Inflammatory macrophage treated with lipopolysaccharide for 1 hour (primary cell): ENCODE measurements around the gene TPSAB1.
"Not testable (repeated sequence)": the region's sequence is repeated elsewhere in the genome, so short reads cannot be mapped to it uniquely, and the experiment has no call there.

Experiments
- DNase-seq, 2 donors: peaks; one replicate each; pipeline ENCODE4 v3.0.0-alpha.2; 2020 to 2022

TPSAB1 gene

DNA sequence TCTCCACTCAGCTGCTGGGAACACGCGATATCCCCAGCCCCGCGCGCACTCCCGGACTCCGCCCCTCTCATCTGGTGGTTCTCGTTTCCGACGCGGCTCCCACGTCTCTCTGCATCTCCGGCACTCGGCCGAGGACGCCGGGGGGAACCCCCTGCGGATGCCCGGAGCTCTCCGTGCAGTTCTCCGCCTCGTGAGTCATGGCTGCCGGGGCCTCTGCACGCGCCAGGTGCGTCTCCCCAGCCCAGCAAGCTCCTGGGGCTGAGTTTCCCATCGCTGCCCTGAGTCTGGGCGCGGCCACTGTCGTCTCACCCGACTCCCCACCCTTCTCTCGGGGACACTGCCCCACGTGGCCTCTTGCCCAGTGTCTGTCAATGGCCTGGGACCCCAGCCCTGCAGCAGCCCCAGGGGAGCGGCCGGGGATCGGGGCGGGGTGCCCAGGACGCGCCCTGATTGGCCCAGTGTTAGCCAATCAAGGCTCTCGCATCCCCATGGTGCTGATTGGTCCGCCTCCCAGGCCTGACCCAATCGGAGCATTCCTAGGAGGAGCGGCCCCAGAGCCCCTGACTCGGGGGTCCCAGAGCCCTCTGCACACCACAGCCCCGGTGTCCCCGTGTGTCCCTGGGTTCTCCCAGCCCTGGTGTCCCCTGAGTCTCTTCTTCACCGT, 13.3 kb downstream of the TPSAB1 start:
- DNase-seq = not testable (repeated sequence)

DNA sequence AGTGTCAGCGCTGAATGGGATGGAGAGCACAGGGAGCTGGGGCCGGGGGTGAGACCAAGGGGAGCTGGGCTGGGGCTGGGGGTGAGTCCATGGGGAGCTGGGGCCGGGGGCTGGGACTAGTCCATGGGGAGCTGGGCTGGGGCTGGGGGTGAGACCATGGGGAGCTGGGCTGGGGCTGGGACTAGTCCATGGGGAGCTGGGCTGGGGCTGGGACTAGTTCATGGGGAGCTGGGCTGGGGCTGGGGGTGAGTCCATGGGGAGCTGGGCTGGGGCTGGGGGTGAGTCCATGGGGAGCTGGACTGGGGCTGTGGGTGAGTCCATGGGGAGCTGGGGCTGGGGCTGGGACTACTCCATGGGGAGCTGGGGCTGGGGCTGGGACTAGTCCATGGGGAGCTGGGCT, 14.3 kb downstream of the TPSAB1 start:
- not testable (repeated sequence) for DNase-seq

DNA sequence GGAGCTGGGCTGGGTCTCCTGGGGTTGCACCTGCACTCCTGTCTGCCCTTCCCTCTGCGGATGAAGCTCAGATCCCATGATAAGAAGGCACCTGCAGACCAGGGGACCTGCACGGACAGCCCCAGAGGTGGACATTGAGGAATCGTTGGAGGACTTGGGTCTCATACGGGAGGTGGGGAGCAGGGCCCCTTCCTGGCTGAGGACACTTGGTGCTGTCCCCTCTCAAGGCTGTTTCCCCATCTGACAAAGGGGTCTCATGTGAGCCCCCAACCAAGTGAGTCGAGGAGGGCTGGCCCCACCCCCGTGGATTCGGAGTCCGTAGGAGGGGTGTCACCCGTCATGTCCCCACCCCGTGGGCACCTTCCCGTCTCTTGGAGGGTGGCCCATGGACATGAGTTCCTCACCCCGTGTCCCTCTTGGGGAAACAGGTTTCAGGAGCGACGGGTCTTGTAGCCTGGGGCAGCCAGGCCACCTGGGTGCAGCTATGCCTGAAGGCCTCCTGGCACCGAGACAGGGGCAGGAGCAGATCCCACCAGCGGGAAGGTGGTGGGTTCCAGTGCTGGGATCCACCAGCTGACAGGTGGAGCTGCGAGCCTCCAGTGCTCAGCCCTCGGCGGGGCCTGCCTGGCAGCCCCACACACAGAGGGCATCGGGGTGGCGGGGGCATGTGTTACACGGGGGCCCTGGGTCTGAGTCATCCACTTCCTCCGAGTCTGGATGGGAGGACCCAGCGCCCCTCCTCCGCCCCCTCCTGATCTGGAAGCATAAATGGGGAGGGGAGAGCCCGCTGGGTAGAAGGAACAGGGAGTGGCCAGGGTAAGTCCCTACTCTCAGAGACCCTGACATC, 15.0 kb downstream of the TPSAB1 start, which contains the start of gene TPSD1:
TPSD1 (plus strand) TSS at position 794 of the 847 bp plus-strand sequence. CDS start 212 bp downstream, outside the sequence.
- DNase-seq = not testable (repeated sequence)

DNA sequence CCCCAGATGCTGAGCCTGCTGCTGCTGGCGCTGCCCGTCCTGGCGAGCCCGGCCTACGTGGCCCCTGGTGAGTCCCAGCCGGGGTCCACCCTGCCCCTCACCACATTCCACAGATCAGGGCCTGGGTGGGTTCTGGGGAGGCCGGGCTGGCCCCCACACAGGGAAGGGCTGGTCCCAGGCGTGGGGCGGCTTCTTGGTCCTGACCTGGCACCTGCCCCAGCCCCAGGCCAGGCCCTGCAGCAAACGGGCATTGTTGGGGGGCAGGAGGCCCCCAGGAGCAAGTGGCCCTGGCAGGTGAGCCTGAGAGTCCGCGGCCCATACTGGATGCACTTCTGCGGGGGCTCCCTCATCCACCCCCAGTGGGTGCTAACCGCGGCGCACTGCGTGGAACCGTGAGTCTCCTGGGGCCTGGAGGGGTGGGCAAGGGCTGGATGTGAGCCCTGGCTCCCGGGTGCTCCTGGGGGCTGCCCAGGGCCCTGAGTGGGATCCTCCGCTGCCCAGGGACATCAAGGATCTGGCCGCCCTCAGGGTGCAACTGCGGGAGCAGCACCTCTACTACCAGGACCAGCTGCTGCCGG, 15.9 kb downstream of the TPSAB1 start:
- not testable (repeated sequence) for DNase-seq

DNA sequence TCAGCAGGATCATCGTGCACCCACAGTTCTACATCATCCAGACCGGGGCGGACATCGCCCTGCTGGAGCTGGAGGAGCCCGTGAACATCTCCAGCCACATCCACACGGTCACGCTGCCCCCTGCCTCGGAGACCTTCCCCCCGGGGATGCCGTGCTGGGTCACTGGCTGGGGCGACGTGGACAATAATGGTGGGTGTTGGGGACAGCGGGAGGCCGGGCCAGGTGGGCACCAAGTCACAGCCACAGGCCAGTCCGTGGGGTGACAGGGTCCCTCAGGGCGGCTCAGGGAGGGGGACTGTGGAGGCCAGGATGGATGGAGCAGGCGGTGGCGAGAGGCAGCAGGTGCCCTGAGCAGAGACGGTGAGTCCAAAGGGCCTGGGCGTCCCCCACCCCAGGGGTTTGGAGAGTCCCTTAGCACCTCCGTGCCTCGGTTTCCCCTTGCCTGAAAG, 16.4 kb downstream of the TPSAB1 start:
- no peak for DNase-seq

DNA sequence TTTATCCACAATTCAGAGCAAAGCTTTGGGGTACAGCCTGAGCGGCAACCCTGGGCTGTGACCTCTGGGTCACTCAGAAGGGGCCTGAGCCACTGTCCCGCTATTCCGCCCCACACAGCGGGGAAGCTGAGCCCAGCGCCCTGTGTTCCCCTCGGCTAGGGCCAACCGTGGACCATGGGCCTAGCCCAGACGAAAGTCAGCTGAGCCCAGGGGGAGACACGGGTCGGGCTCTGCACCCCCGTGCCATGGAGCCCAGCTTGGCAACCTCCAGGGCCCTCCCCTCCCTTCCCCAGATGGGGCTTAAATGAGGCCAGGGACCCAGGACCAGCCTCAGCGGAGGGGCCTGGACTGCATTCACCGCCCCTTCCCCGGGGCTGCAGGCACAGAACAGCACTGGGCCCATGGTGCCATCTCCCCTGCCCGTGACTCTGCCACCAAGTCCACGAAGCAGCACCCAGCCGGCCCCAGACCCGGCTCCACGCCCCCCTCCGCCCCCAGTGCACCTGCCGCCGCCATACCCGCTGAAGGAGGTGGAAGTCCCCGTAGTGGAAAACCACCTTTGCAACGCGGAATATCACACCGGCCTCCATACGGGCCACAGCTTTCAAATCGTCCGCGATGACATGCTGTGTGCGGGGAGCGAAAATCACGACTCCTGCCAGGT, 17.2 kb downstream of the TPSAB1 start:
- no peak for DNase-seq

DNA sequence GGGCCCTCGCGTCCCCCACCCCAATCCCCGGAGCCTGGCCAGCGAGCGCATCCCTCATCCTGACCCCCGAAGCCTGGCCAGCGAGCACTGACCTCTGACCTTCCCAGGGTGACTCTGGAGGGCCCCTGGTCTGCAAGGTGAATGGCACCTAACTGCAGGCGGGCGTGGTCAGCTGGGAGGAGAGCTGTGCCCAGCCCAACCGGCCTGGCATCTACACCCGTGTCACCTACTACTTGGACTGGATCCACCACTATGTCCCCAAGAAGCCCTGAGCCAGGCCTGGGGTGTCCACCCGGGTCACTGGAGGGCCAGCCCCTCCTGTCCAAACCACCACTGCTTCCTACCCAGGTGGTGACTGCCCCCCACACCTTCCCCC, 17.7 kb downstream of the TPSAB1 start:
- no peak for DNase-seq

DNA sequence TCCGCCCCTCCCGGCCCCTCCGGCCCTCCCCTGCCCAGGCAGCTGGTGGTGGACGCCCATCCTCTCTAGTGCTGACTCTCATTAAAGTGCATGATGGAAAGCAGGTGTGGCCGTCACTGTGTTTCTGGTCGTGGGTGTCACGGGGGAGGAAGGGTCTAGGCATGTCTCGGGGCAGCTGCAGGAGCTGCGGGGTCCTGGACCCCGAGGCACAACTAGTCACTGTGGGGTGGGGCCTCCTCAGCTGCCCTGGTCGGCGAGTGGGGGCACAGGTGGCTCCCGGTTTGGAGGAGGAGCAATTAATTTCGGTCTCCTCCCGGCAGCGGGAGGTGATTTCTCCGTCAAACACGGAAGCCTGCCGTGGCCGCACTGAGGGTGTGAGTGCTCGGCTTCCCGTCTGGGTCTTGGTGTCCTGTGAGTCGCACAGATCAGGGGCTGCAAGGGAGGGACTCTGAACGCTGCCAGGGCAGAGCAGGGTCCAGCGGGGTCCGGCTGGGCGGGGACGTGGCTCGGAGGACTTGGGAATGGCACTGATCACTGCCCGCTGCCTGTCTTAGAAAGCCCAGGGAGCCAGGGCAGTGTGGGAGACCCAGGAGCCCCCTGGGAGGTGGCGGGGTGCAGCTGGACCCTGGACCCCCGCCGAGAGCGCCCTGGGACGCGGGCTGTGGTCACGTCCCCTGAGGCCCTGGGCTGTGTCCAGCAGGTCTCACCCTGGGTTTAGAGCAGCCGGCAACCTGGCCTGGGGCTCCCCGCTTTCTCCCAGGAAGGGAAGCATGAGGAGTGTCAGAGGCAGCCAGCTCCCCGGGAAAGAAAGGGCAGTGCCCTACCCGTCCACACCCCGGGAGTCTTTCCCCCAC, 18.6 kb downstream of the TPSAB1 start:
- no peak for DNase-seq

DNA sequence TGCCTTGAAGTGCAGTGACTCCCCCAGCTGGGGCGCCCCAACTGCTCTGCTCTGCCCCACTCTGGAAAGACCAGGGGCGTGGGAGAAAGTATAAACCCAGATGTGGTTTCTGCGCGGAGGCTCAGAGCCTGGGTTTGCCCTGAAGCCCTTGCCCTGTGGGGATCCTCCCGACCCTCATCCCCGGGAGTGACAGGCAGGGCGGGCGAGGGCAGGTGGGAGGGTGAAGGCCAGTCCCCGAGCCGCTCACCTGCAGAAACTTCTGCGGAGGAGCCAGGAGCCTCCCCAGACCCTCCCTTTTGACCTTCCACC, 19.2 kb downstream of the TPSAB1 start:
- no peak for DNase-seq

DNA sequence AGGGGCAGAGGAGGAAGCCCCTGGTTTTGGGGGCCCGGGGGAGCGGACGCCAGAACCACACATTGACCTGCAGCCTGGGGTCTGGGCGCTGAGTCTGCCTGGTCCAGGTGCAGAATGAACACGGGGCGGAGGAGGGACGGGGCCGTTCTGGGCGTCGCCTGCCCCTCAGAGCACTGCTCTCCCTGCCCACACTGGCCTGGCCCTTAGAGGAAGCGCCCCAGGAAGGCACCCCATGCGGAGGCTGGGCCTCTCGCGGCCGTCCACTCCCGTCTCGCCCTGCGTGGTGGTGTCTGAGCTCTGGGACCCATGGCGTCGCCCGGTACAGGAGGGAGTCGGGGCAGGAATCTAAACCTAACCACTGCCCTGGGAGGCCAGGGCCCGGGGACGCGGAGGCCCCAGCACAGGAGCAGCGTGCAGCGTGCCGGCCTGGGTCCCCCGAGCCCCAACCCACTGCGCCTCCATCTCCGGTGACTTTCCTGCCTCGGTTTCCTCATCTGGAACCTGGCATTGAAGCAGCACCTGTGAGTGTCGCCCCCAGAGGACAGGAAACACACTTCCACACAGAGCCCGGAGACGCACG, 19.7 kb downstream of the TPSAB1 start:
- no peak for DNase-seq

DNA sequence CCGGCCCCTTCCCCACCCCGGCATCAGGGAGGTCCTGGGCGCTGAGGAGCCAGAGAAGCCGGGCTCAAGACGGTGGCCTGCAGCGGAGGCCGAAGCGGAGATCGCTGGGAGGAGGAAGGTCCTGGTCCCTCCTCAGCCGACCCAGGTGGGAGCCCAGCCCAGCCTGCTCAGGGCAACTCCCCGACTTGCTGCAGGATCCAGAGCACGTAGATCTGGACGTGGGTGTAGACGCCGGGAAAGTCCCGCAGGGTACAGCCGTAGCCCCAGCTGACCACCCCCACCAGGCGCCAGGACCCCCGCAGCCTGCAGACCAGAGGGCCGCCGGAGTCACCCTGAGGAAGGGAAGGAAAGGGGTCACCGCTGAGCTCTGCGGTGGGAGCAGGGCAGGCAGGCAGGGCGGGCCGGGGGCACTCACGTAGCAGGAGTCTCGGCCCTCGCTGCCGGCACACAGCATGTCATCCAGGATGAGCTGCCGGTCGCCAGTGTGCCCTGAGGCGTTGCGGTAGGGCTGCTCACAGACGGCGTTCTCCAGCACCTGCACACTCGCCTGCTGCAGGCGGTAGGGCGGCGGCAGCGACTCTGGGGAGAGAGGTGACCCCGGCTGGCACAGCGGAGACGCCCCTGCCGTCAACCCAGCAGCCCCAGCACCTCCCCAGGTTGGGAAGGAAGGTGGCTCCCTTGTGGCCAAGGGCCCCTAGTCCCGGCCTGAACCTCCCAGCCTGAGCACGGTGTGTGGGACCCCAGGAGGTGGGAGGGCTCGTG, 20.8 kb downstream of the TPSAB1 start:
- no peak for DNase-seq

DNA sequence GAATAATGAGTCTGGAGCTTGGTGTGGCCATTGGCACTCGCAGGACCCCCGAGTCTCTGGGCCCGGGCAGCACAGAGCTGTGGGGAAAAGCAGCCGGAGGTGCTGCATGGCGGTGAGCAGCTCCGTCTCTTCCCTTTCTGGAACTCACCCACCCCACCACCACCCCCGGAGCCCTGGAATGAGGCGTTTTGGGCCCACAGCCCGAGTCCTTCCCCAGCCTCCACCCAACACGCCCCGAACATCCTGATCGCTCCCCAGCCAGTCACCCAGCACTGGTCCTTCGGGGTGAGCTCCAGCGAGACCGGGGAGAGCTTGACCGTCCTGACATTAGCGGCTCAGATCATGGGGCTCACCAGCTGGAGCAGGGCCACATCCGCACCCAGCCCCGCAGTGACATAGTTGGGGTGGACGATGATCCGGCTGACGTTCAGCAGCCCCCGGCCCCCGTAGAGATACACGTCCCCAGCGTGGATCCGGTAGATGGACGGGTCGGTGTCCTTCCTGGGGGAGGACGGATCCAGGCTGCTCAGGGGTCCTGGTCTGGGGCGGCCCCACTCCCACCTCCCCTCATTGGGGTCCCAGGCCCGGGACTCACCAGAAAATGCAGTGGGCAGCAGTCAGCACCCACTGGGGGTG, 21.8 kb downstream of the TPSAB1 start:
- no peak for DNase-seq

DNA sequence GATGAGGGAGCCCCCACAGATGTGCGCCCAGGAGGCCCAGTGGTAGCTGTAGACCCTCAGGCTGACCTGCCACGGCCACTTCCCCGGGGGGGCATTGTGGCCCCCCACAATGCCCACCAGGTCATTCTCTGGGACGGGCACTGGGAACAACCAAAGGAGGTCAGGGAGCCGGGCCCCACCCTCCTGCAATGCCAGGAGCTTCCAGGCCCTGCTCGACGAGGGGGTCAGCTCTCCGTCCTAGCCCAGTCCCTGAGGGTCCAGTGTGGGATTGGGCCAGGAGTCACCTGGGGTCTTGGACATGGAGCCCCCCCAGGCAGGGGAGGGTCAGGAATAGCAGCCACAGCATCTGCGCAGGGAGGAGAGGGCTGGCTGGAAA, 22.3 kb downstream of the TPSAB1 start:
- no peak for DNase-seq

DNA sequence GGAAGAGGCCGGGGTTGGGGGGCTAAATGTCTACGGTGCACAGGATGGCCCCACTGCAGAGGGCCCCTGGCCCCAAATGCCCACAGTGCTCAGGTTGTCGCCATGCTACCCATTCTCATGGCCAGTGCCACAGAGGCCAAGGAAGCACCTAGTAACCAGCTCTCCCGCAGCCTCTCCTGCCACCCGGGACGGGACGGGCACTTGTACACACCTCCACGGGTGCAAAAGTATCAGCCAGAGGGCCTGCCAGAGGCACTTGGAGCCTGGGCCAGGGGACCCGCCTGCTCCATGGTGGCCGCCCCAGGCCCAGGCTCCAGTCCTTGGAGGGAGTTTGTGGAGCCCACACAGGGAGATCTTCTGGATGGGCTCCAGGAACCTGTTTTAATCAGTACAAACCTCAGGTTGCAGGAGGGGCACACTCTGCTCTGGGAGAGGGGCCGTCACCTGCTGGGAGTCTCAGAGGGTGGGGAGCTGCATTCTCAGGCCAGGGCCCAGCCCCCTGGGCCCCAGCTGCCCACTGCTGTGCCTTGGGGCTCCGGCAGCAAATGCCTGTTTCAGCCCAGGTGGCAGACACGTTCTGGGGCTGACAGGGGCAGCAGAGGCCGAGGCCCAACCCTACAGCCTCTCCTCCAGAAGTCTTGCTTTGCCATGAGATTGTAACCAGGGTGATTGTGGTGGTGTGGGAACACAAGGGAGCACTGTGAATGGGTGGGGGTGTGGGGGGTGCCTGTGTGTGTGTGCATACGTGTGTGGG, 23.3 kb downstream of the TPSAB1 start:
- DNase-seq = no peak

DNA sequence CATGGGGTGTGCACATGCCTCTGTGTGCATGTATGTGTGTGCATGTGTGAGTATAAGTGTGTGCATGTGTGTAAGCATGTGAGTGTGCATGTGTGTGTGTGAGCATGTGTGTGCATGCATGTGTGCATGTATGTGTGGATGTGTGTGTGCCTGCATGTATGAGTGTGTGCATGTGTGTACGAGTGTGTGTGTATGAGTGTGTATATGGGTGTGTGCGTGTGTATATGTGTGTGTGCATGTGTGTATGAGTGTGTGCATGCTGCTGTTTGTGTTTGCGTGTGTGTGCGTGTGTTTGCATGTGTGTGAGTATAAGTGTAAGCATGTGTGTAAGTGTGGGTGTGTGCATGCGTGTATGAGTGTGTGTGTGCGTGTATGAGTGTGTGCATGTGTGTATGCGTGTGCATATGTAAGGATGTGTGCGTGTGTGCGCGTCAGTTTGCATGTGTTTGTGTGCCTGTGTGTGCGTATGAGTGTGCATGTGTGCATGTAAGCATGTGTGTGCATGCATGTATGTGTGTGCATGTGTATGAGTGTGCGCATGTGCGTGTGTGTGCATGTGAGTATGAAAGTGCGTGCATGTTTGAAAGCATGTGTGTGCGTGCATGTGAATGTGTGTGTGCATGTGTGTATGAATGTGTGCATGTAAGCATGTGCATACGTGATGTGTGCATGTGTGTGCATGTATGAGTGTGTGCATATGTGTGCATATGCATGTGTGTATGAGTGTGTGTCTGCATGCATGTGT, 24.0 kb downstream of the TPSAB1 start:
- no peak for DNase-seq

DNA sequence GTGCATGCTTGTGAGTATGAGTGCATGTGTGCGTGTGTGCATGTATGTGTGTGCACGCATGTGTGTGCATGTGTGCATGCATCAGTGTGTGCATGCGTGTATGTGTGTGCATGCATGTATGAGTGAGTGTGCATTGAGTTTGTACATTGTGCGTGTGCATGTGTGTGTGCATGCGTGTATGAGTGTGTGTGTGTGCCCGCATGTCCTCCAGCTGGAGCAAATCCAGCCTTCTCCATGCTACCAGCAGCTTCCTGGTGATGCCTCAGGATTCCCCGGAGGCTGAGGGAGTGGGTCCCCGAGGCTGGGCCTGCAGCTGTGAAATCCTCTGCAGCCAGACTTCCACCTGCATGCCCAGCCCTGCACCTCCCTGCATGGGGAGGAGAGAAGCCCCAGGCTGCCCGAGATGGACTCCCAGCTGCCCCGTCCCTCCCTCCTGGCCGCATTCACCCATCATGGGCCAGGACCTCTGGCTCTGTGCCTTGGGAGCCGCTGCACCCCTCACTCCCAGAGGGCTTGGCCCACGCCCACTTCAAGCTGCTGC, 24.7 kb downstream of the TPSAB1 start:
- DNase-seq = no peak

DNA sequence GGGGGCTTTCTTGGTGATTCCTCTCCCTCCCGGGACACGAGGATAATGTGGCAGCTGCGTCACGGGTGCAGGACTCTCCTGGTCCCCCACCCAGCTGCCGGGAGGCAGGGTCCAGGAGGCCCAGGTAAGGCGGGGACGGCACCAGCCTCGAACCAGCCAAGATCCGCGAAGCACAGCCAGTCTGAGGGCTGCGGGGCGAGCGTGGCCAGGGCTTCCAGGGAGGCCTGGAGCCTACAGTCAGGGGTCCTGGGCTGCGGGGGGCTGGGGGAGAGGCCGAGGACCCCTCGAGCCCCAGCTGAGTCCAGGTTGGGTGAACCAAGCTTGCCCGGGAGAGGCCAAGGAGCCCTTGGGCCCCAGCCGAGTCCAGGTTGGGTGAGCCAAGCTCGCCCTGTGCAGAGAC, 25.3 kb downstream of the TPSAB1 start:
- no peak for DNase-seq

DNA sequence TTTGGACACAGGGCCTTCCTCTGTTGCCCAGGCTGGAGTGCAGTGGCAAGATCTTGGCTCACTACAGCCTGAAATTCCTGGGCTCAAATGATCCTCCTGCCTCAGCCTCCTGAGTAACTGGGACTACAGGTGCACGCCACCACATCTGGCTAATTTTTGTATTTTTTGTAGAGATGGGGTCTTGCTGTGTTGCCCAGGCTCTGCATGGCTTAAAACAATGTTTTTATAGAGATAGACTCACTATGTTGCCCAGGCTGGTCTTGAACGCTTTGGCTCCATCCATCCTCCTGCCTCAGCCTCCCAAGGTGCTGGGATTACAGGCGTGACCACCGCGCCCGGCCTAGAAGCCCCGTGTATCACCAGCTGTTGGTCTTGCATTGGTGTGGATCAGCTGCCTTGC, 28.9 kb downstream of the TPSAB1 start:
- not testable (repeated sequence) for DNase-seq

DNA sequence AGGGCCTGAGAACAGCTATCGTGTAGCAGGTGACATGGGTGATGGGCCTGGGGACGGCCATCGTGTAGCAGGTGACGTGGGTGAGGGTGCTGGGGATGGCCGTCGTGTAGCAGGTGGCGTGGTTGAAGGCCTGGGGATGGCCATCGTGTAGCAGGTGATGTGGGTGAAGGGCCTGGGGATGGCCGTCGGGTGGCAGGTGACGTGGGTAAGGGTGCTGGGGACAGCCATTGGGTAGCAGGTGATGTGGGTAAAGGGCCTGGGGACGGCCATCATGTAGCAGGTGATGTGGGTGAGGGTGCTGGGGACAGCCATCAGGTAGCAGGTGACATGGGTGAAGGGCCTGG, 30.8 kb downstream of the TPSAB1 start:
- no peak for DNase-seq
